Lower lobe of right lung (tissue), 2 donors: Measurements from ENCODE around the gene GLB1L. TPM values are rescaled to one million over a fixed set of nuclear protein-coding genes. Genes with fewer than 3 reads are reported as not detected.
A peak's percentile ranks its signal among the peaks of the same experiment; 100 is the strongest.

Source experiments
- ATAC-seq, 2 donors: fragments of 200-7000 bp; cut with Tn5 transposase; one replicate each; pipeline ENCODE4 v1.9.1; 2020 to 2022; ENCODE audit warnings: mild to moderate bottlenecking in 2 of 2, moderate library complexity in 2 of 2
- DNase-seq: peaks from one replicate; pipeline ENCODE4 v3.0.0-alpha.2; 2020
- H3K27ac ChIP-seq: fragments of 200-600 bp; one replicate; pipeline ENCODE4 v1.8.0; 2022
- H3K27me3 ChIP-seq: fragments of 200-600 bp; one replicate; pipeline ENCODE4 v1.8.0; 2022; ENCODE audit warnings: low read depth
- H3K36me3 ChIP-seq: fragments of 200-600 bp; one replicate; pipeline ENCODE4 v1.8.0; 2022; ENCODE audit warnings: mild to moderate bottlenecking
- H3K4me1 ChIP-seq: fragments of 200-600 bp; one replicate; pipeline ENCODE4 v1.8.0; 2022
- H3K4me3 ChIP-seq: fragments of 200-600 bp; one replicate; pipeline ENCODE4 v1.8.0; 2022; ENCODE audit warnings: mild to moderate bottlenecking
- H3K9me3 ChIP-seq: fragments of 200-600 bp; one replicate; pipeline ENCODE4 v1.8.0; 2022
- CTCF ChIP-seq: fragments of 200-600 bp; IDR thresholded peaks from one replicate; pipeline ENCODE4 v1.8.0; 2022; ENCODE audit warnings: antibody characterized with exemption, mild to moderate bottlenecking
- intact Hi-C: fragments of 100-400 bp; cut with DNase I; formaldehyde crosslinking; loops from one replicate; pipeline ENCODE4 v1.11.0; 2022
- total RNA-seq: library from RNA; stranded (reverse); fragmentation: NEBNext Ultra II Directional; extraction: Animal tissue kit (Norgen Biotek cat#: 25700); gene quantifications from one replicate; pipeline ENCODE4 v1.2.1, GENCODE V29; 2021
- donor health status: DM: no; HTN: yes; CAD: no; lungs with severe emphysema.

GLB1L gene
- total RNA-seq, 1 donor from 2014 or later, result 12.6 TPM

- Histone ChIP-seq H3K36me3 (peaks cover 61% of the 10 kb centered on the region), H3K4me3 (no peak overlapping the region), H3K9me3 (no peaks in the 10 kb centered on the region), H3K27ac (no peak overlapping the region), H3K4me1 (peaks cover 19% of the 10 kb centered on the region), H3K27me3 (no peaks in the 10 kb centered on the region)
- no peak for TF ChIP-seq CTCF
- intact Hi-C loops, result no loop called here
- DNase-seq (no peak), ATAC-seq (no peak)
Measured at GRCh38 chr2:219282943-219283581, 37.8 kb upstream of the GLB1L start.

GRCh38 chr2:219282375-219282774, 37.1 kb upstream of the GLB1L start:
- Histone ChIP-seq H3K36me3 (peaks cover 61% of the 10 kb centered on the region), H3K4me1 (peaks cover 25% of the 10 kb centered on the region), H3K4me3 (no peak overlapping the region), H3K9me3 (no peaks in the 10 kb centered on the region), H3K27ac (no peak overlapping the region), H3K27me3 (no peaks in the 10 kb centered on the region)
- no peak for TF ChIP-seq CTCF
- DNase-seq (no peak), ATAC-seq (no peak)
- intact Hi-C loops, result no loop called here

- DNase-seq (no peak), ATAC-seq (no peak)
- peaks cover 57% of the 10 kb centered on the region for H3K36me3 ChIP-seq
- no peaks in the 10 kb centered on the region for H3K9me3 ChIP-seq
- no peaks in the 10 kb centered on the region for H3K27me3 ChIP-seq
- TF ChIP-seq CTCF, result no peak
- peaks cover 25% of the 10 kb centered on the region for H3K4me1 ChIP-seq
- no peak overlapping the region for H3K27ac ChIP-seq
- H3K4me3 ChIP-seq, result no peak overlapping the region
- intact Hi-C loops, result no loop called here
Measured at GRCh38 chr2:219281588-219281987, 36.3 kb upstream of the GLB1L start.

GRCh38 chr2:219280651-219281050, 35.4 kb upstream of the GLB1L start:
- DNase-seq, result no peak

GRCh38 chr2:219279916-219280516, 34.8 kb upstream of the GLB1L start:
- Histone ChIP-seq H3K4me3 (peak overlapping the region; percentile 88), H3K27ac (peak overlapping the region; percentile 100), H3K27me3 (no peaks in the 10 kb centered on the region), H3K36me3 (peaks cover 47% of the 10 kb centered on the region), H3K9me3 (no peaks in the 10 kb centered on the region), H3K4me1 (peaks cover 25% of the 10 kb centered on the region)
- intact Hi-C loops, result no loop called here
- ATAC-seq (no peak), DNase-seq (no peak)
- TF ChIP-seq CTCF, result no peak

More at GRCh38 chr2:219280651-219281050, 35.4 kb upstream of the GLB1L start:
- intact Hi-C loops, result no loop called here
- Histone ChIP-seq H3K4me1 (peaks cover 25% of the 10 kb centered on the region), H3K36me3 (peaks cover 53% of the 10 kb centered on the region), H3K27me3 (no peaks in the 10 kb centered on the region), H3K4me3 (no peak overlapping the region), H3K27ac (peak overlapping the region; percentile 100), H3K9me3 (no peaks in the 10 kb centered on the region)
- no peak for ATAC-seq
- TF ChIP-seq CTCF, result no peak
